Activated CD8-positive, alpha-beta memory T cell treated with anti-CD3 and anti-CD28 coated beads, Interleukin-2, amount 50 U/mL, for 24 hours (primary cell): Measurements from ENCODE around the gene DHRSX.
"Not testable (repeated sequence)": the region's sequence is repeated elsewhere in the genome, so short reads cannot be mapped to it uniquely, and the experiment has no call there.

Experiments used
- DNase-seq: peaks from one replicate; pipeline ENCODE4 v3.0.0-alpha.2; 2020; ENCODE audit errors: extremely low read depth

Gene DHRSX

GRCh38 chrX:2220296-2220695 lies 280.5 kb downstream of the DHRSX start:
- no peak for DNase-seq

- not testable (repeated sequence) for DNase-seq
These were observed 286.5 kb downstream of the DHRSX start for GRCh38 chrX:2214138-2214823.

GRCh38 chrX:2211667-2212066 lies 289.1 kb downstream of the DHRSX start:
- not testable (repeated sequence) for DNase-seq

- DNase-seq = no peak
These were observed 307.5 kb downstream of the DHRSX start for GRCh38 chrX:2193273-2193592.

- no peak for DNase-seq
These were observed 308.0 kb downstream of the DHRSX start for GRCh38 chrX:2192584-2193272.

- no peak for DNase-seq
These were observed 311.9 kb downstream of the DHRSX start for GRCh38 chrX:2188840-2189239.

- DNase-seq = no peak
These were observed 312.4 kb downstream of the DHRSX start for GRCh38 chrX:2188330-2188792.

GRCh38 chrX:2187352-2188115 lies 313.2 kb downstream of the DHRSX start:
- no peak for DNase-seq

- DNase-seq = no peak
These were observed 315.3 kb downstream of the DHRSX start for GRCh38 chrX:2185341-2186082.

GRCh38 chrX:2184089-2184488 lies 316.7 kb downstream of the DHRSX start:
- no peak for DNase-seq

GRCh38 chrX:2183193-2183725 lies 317.5 kb downstream of the DHRSX start:
- DNase-seq = no peak

- DNase-seq = no peak
These were observed 323.2 kb downstream of the DHRSX start for GRCh38 chrX:2177541-2177940.

- DNase-seq = no peak
These were observed 324.0 kb downstream of the DHRSX start for GRCh38 chrX:2176733-2177132.

GRCh38 chrX:2176274-2176673 lies 324.5 kb downstream of the DHRSX start:
- DNase-seq = no peak

- DNase-seq = no peak
These were observed 328.4 kb downstream of the DHRSX start for GRCh38 chrX:2172359-2172758.
